Retinal pigment epithelial cell (primary cell): ENCODE measurements around the gene SPATA25.

Experiments used
- DNase-seq: peaks from one replicate; pipeline ENCODE4 v3.0.0-alpha.2; 2010; ENCODE audit warnings: low read depth
- H3K4me3 ChIP-seq: 2 replicates; pipeline ENCODE4 v1.5.1; 2011; ENCODE audit warnings: mild to moderate bottlenecking, low read length, control low read depth, moderate library complexity
- TF ChIP-seq, protein P1 (sequence below): conservative IDR thresholded peaks from 2 replicates; pipeline ENCODE4 v1.5.1; 2011; ENCODE audit warnings: low read depth, low read length, control low read depth, inconsistent platforms

The SPATA25 gene

DNA sequence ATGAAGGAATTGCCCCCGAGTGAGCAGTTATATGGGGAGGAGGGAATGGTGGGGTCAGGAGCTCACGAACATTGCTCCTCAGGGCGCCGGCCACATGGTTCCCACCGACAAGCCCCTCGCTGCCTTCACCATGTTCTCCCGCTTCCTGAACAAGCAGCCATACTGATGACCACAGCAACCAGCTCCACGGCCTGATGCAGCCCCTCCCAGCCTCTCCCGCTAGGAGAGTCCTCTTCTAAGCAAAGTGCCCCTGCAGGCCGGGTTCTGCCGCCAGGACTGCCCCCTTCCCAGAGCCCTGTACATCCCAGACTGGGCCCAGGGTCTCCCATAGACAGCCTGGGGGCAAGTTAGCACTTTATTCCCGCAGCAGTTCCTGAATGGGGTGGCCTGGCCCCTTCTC is 10.9 kb upstream of the SPATA25 start:
- no peak overlapping the region for H3K4me3 ChIP-seq
- DNase-seq, result no peak
- TF ChIP-seq, protein P1, sequence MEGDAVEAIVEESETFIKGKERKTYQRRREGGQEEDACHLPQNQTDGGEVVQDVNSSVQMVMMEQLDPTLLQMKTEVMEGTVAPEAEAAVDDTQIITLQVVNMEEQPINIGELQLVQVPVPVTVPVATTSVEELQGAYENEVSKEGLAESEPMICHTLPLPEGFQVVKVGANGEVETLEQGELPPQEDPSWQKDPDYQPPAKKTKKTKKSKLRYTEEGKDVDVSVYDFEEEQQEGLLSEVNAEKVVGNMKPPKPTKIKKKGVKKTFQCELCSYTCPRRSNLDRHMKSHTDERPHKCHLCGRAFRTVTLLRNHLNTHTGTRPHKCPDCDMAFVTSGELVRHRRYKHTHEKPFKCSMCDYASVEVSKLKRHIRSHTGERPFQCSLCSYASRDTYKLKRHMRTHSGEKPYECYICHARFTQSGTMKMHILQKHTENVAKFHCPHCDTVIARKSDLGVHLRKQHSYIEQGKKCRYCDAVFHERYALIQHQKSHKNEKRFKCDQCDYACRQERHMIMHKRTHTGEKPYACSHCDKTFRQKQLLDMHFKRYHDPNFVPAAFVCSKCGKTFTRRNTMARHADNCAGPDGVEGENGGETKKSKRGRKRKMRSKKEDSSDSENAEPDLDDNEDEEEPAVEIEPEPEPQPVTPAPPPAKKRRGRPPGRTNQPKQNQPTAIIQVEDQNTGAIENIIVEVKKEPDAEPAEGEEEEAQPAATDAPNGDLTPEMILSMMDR, result no peak

DNA sequence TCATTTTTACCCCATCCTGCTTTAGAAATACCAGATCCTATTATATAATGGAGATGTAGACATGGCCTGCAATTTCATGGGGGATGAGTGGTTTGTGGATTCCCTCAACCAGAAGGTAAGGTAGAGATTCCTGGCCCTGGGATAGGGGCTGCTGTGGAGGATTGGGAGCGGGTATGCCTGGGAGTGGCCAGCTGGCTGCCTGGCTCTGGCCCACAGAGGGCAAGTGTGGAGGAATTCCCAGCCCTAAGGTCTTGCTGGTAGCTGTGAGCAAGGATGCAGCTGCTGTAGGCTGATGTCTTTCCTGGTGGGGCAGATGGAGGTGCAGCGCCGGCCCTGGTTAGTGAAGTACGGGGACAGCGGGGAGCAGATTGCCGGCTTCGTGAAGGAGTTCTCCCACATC is 10.3 kb upstream of the SPATA25 start:
- TF ChIP-seq, protein P1, result no peak
- DNase-seq, result no peak
- no peak overlapping the region for H3K4me3 ChIP-seq

DNA sequence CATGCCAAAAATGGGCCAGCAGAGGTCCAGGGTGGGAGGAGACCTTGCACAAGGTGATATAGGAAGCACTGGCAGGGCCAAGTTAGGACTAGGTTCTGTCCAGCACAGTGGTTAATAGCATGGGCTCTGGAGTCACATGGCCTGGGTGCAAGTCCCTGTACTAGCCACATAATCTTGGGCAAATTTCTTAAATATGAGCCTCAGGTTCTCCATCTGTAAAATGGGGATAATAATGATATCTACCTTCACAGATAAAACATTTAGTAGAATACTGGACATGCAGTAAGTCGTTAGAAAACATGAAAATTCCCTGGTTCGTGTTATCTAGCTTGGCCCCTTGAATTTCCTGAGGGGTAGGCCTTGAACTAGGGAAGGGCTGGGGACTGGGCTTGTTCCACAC is 9.9 kb upstream of the SPATA25 start:
- no peak overlapping the region for H3K4me3 ChIP-seq
- TF ChIP-seq, protein P1, result no peak
- no peak for DNase-seq

DNA sequence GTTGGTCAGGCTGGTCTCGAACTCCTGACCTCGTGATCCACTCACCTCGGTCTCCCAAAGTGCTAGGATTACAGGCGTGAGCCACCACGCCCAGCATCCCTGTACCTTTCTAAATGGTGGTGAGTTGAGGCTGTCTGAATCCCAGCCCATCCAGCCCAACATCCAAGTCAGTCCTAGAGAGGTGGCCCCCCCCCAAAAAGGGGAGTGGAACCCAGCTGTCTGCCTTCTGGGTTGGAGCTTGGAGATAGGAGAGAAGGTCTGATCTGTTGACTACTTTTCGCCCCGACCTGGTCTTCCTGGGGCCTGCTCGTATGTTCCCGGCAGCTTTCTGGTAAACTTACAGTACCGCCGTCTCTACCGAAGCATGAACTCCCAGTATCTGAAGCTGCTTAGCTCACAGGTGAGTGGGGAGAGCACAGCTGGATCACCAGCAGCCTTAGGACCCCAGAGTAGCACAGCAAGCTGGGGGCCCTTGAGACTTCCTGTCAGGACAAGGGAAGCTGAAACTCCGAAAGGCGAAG is 9.3 kb upstream of the SPATA25 start:
- no peak for DNase-seq
- no peak overlapping the region for H3K4me3 ChIP-seq
- TF ChIP-seq, protein P1, result no peak

DNA sequence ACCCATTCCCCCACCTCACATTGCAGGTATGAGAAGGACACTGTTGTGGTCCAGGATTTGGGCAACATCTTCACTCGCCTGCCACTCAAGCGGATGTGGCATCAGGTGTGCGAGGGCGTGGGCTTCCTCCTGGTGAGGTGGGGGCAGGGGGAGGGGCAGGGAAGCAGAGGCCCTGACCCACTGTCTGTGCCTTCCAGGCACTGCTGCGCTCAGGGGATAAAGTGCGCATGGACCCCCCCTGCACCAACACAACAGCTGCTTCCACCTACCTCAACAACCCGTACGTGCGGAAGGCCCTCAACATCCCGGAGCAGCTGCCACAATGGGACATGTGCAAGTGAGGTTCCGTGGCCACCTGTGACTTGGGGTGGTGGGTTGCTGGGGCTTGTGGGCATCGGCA is 7.4 kb upstream of the SPATA25 start:
- DNase-seq, result no peak
- TF ChIP-seq, protein P1, result no peak

DNA sequence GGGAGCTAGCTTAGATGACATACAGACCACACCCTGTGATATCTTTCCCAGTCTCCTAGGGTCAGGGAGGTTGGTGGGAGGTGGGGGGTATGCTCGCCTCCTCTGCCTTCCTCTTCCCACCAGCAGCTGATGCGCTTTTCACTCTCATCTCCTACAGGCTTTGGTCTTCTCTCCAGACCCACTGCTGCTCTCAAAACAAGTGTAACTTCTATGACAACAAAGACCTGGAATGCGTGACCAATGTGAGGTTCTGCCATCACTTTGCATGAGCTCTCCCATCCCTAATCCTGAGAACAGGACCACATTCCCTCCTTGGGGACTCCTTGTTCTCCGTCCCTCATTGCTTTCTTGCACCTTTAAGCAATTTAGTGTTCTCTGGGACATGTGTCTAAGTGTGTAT is 6.4 kb upstream of the SPATA25 start:
- no peak for DNase-seq
- TF ChIP-seq, protein P1, result no peak
- H3K4me3 ChIP-seq, result no peak overlapping the region

More for the DNA sequence above, 7.4 kb upstream of the SPATA25 start:
- H3K4me3 ChIP-seq, result no peak overlapping the region

DNA sequence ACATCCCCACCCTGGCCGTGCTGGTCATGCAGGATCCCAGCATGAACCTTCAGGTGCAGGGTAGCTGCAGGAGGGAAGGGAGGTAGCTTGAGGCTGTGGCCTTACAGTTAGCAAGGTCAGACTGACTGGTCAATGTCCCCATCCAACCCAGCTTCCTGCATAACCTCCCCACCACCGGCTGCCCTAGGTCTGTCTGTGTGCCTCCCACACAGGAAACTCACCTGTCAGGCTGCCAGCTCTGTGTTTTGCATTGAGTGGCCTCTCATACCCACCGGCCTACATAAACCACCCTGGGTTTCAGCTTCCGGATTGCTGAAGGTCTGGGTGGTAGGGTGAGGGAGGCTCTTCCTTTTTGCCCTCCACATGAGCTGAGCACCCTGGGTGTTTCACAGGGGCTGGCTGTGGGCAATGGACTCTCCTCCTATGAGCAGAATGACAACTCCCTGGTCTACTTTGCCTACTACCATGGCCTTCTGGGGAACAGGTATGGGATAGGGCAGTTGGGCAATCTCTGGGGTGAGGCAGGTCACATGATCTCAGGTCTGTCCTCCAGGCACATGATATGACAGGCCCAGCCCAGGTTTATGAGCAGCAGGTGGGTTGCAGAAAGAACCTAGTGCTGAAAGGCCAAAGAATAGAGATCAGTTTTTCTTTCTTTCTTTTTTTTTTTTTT is 5.5 kb upstream of the SPATA25 start:
- no peak overlapping the region for H3K4me3 ChIP-seq

More for the DNA sequence above, 5.5 kb upstream of the SPATA25 start:
- no peak for DNase-seq
- TF ChIP-seq, protein P1, result no peak
